Panc1 (cell line): Measurements from ENCODE around the gene PXN. TPM values are rescaled to one million over a fixed set of nuclear protein-coding genes. Genes with fewer than 3 reads are reported as not detected.

ENCODE experiments used
- ATAC-seq: fragments of 200-7000 bp; cut with Tn5 transposase; 2 replicates; pipeline ENCODE4 v1.9.1; 2020; ENCODE audit warnings: mild to moderate bottlenecking, moderate library complexity
- BruUV-seq: library from RNA; stranded (reverse); fragments of 400-500 nt; replicated peaks from 2 replicates; lab custom pipeline; 2021; lab: Mats Ljungman, UMichigan
- CTCF ChIA-PET: fragments of 300-600 bp; sonication (Branson Sonifier 250); formaldehyde crosslinking; loops from one replicate; lab custom pipeline; 2022; ENCODE audit warnings: antibody characterized with exemption; lab: Charles Lee
- POLR2A ChIA-PET: fragments of 300-600 bp; sonication (Branson Sonifier 250); formaldehyde crosslinking; loops from one replicate; lab custom pipeline; 2022; ENCODE audit warnings: antibody characterized with exemption; lab: Charles Lee
- DNase-seq: peaks from one replicate; pipeline ENCODE4 v3.0.0-alpha.2; 2010; ENCODE audit warnings: low read depth, low spot score
- H3K27ac ChIP-seq: 2 replicates; pipeline ENCODE4 v1.5.1; 2011; ENCODE audit warnings: mild to moderate bottlenecking, low read length, inconsistent platforms
- H3K27me3 ChIP-seq: fragments of 200-500 bp; sonication (Bioruptor generic); 2 replicates; pipeline ENCODE4 v1.6.0; 2014; ENCODE audit warnings: low read length, inconsistent platforms; ENCODE audit not compliant: control insufficient read depth, insufficient read depth
- H3K36me3 ChIP-seq: fragments of 200-500 bp; sonication (Bioruptor generic); 2 replicates; pipeline ENCODE4 v1.5.1; 2014; ENCODE audit warnings: inconsistent platforms, mild to moderate bottlenecking, low read length, moderate library complexity; ENCODE audit not compliant: control insufficient read depth, insufficient read depth
- H3K4me1 ChIP-seq: 2 replicates; pipeline ENCODE4 v1.5.1; 2011; ENCODE audit warnings: inconsistent platforms, mild to moderate bottlenecking, low read length, moderate library complexity; ENCODE audit not compliant: control insufficient read depth, insufficient read depth
- H3K4me3 ChIP-seq, 2 experiments: 2 replicates each; pipeline ENCODE4 v1.5.1; 2011 to 2012; ENCODE audit warnings: low read depth in 2 of 2, low read length in 2 of 2, mild to moderate bottlenecking in 2 of 2, inconsistent platforms in 1 of 2, moderate library complexity in 1 of 2
- H3K9me3 ChIP-seq: fragments of 200-500 bp; sonication (Bioruptor generic); 2 replicates; pipeline ENCODE4 v1.5.1; 2014; ENCODE audit warnings: low read depth, mild to moderate bottlenecking, inconsistent platforms, low read length, moderate library complexity; ENCODE audit not compliant: control insufficient read depth, insufficient read depth
- POLR2AphosphoS5 ChIP-seq: IDR thresholded peaks from 2 replicates; pipeline ENCODE4 v1.6.1; 2012; ENCODE audit warnings: mild to moderate bottlenecking, low read depth, low read length, moderate library complexity
- SIN3A ChIP-seq: IDR thresholded peaks from 2 replicates; pipeline ENCODE4 v1.6.1; 2012; ENCODE audit warnings: low read depth, mild to moderate bottlenecking, low read length, moderate library complexity, borderline replicate concordance; ENCODE audit not compliant: insufficient read depth
- TCF7L2 ChIP-seq: IDR thresholded peaks from 2 replicates; pipeline ENCODE4 v1.6.1; 2011; ENCODE audit warnings: mild to moderate bottlenecking, low read depth, low read length, inconsistent platforms
- in situ Hi-C: cut with HindIII; loops from 2 replicates; pipeline ENCODE4 v1.10.0; 2016; ENCODE audit warnings: low sequenced_read_pairs, low pct_unique_long_range_greater_than_20kb
- intact Hi-C: fragments of 100-400 bp; cut with micrococcal nuclease; formaldehyde crosslinking; loops from one replicate; pipeline ENCODE4 v1.10.0; 2022; ENCODE audit not compliant: unreplicated experiment
- total RNA-seq: library from RNA; stranded (reverse); gene quantifications from one replicate; pipeline ENCODE4 v1.2.1, GENCODE V29; 2021; ENCODE audit not compliant: unreplicated experiment
- TF ChIP-seq, protein P1 (sequence below): fragments of 450-650 bp; IDR thresholded peaks from 2 replicates; pipeline ENCODE4 v1.5.1; 2017; ENCODE audit warnings: mild to moderate bottlenecking
- TF ChIP-seq, protein P2 (sequence below), 2 experiments: IDR thresholded peaks; 2 replicates each; pipeline ENCODE4 v1.6.1; 2011 to 2012; ENCODE audit warnings: low read depth in 2 of 2, control low read depth in 1 of 2, low read length in 1 of 2, mild to moderate bottlenecking in 1 of 2, moderate library complexity in 1 of 2; ENCODE audit not compliant: insufficient read depth in 1 of 2

PXN gene
- total RNA-seq, 1 experiment from 2014 or later: 484 TPM

DNA sequence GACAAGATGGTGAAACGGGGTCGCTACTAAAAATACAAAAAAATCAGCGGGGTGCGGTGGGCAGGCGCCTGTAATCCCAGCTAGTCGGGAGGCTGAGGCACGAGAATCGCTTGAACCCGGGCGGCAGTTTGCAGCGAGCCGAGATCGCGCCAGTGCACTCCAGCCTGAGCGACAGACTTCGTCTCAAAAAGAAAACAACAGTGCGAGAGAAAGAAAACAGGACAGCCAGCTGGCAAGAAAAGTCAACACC is 26.8 kb upstream of the PXN start:
- H3K9me3 ChIP-seq: no peaks in the 10 kb centered on the region
- no peaks in the 10 kb centered on the region for H3K27me3 ChIP-seq
- TF ChIP-seq, protein P1, sequence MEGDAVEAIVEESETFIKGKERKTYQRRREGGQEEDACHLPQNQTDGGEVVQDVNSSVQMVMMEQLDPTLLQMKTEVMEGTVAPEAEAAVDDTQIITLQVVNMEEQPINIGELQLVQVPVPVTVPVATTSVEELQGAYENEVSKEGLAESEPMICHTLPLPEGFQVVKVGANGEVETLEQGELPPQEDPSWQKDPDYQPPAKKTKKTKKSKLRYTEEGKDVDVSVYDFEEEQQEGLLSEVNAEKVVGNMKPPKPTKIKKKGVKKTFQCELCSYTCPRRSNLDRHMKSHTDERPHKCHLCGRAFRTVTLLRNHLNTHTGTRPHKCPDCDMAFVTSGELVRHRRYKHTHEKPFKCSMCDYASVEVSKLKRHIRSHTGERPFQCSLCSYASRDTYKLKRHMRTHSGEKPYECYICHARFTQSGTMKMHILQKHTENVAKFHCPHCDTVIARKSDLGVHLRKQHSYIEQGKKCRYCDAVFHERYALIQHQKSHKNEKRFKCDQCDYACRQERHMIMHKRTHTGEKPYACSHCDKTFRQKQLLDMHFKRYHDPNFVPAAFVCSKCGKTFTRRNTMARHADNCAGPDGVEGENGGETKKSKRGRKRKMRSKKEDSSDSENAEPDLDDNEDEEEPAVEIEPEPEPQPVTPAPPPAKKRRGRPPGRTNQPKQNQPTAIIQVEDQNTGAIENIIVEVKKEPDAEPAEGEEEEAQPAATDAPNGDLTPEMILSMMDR: no peak
- TF ChIP-seq, protein P2, sequence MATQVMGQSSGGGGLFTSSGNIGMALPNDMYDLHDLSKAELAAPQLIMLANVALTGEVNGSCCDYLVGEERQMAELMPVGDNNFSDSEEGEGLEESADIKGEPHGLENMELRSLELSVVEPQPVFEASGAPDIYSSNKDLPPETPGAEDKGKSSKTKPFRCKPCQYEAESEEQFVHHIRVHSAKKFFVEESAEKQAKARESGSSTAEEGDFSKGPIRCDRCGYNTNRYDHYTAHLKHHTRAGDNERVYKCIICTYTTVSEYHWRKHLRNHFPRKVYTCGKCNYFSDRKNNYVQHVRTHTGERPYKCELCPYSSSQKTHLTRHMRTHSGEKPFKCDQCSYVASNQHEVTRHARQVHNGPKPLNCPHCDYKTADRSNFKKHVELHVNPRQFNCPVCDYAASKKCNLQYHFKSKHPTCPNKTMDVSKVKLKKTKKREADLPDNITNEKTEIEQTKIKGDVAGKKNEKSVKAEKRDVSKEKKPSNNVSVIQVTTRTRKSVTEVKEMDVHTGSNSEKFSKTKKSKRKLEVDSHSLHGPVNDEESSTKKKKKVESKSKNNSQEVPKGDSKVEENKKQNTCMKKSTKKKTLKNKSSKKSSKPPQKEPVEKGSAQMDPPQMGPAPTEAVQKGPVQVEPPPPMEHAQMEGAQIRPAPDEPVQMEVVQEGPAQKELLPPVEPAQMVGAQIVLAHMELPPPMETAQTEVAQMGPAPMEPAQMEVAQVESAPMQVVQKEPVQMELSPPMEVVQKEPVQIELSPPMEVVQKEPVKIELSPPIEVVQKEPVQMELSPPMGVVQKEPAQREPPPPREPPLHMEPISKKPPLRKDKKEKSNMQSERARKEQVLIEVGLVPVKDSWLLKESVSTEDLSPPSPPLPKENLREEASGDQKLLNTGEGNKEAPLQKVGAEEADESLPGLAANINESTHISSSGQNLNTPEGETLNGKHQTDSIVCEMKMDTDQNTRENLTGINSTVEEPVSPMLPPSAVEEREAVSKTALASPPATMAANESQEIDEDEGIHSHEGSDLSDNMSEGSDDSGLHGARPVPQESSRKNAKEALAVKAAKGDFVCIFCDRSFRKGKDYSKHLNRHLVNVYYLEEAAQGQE (IDR thresholded peaks at IDR 0.05; ENCODE audit: insufficient read depth in 1 of 2, low read depth in 2 of 2, low read length in 1 of 2): no peak
- TF ChIP-seq SIN3A (no peak), POLR2AphosphoS5 (no peak), TCF7L2 (no peak)
- ATAC-seq: peak; percentile 40
- intact Hi-C loops: no loop called here
- no peak for DNase-seq
- in situ Hi-C loops: no loop called here
- no peaks in the 10 kb centered on the region for H3K36me3 ChIP-seq
- H3K4me3 ChIP-seq: peak overlapping the region; percentile 43 to 87
- ChIA-PET CTCF (interaction anchor here (1.5 kb wide), 1 partner anchor 91 kb away, joined by 5 read pairs; the partner anchor contains the start of gene RPLP0), POLR2A (interaction anchor here (0.6 to 2.2 kb wide), 5 partner anchors 10 to 244 kb away, joined by 3 to 35 read pairs (median 25); partner anchors contain the start of genes RPLP0 and SIRT4)
- H3K4me1 ChIP-seq: peaks cover 15% of the 10 kb centered on the region
- TSS peak; percentile 98 for BruUV-seq
- H3K27ac ChIP-seq: peak overlapping the region; percentile 98

DNA sequence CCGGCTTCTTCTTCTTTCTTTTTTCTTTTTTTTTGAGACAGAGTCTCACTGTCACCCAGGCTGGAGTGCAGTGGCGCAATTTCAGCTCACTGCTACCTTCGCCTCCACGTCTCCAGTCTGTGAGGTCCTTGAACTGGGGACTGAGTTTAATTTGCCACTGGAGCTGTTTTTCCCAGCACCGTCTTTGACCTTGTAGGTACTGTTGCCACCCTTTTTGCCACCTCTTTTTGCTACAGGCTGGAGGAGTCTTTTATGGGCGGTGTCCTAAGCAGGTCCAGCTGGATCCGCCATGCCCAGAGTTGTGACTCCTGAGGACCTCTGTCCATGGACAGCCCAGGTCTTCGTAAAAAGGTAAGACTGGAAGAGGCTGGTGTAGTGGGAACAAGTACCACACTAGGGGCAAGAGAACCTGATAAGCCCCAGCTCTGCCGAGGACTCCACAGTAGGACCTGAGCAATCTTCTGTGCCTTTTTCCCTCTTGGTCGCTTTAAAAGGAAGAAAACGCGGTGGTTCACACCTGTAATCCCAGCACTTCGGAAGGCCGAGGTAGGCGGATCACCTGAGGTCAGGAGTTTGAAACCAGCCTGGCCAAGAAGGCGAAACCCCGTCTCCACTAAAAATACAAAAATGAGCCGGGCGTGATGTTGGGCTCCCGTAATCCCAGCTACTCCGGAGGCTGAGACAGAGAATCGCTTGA is 25.2 kb upstream of the PXN start:
- no TSS peak for BruUV-seq
- H3K27ac ChIP-seq: peak overlapping the region; percentile 85
- ATAC-seq (peak; percentile 51), DNase-seq (peak; percentile 46)
- POLR2A ChIA-PET: interaction anchor here (0.6 to 2.2 kb wide), 26 partner anchors 11 to 1007 kb away, joined by 3 to 28 read pairs (median 8); partner anchors contain the start of genes PXN, RAB35, RPLP0 and SIRT4
- H3K27me3 ChIP-seq: no peaks in the 10 kb centered on the region
- in situ Hi-C loops: no loop called here
- CTCF ChIA-PET: interaction anchor here (0.9 to 1.3 kb wide), 2 partner anchors 59 to 62 kb away, joined by 4 to 8 read pairs; no protein-coding TSS in a partner anchor
- H3K4me3 ChIP-seq: peak overlapping the region; percentile 20 to 63
- H3K4me1 ChIP-seq: peaks cover 15% of the 10 kb centered on the region
- TF ChIP-seq TCF7L2 (no peak), POLR2AphosphoS5 (no peak), SIN3A (no peak)
- TF ChIP-seq, protein P1: no peak
- TF ChIP-seq, protein P2 (IDR thresholded peaks at IDR 0.05; ENCODE audit: insufficient read depth in 1 of 2, low read depth in 2 of 2, low read length in 1 of 2): no peak
- intact Hi-C loops: no loop called here
- H3K9me3 ChIP-seq: no peaks in the 10 kb centered on the region
- no peaks in the 10 kb centered on the region for H3K36me3 ChIP-seq
